Mesendoderm (in vitro differentiated cells): ENCODE data around the gene SCN7A.
A peak's percentile ranks its signal among the peaks of the same experiment; 100 is the strongest.

Experiments used
- DNase-seq: peaks from one replicate; pipeline ENCODE4 v3.0.0; 2013
- H2AK5ac ChIP-seq: 2 replicates; pipeline ENCODE4 v1.6.1; 2013; ENCODE audit warnings: low read length, inconsistent platforms
- H2BK120ac ChIP-seq: 2 replicates; pipeline ENCODE4 v1.6.1; 2013; ENCODE audit warnings: low read depth, mild to moderate bottlenecking, low read length, moderate library complexity, mixed read lengths
- H2BK15ac ChIP-seq: replicated peaks from 2 replicates; pipeline ENCODE4 v1.6.1; 2013; ENCODE audit warnings: low read depth, mild to moderate bottlenecking, moderate library complexity
- H2BK5ac ChIP-seq: 2 replicates; pipeline ENCODE4 v1.6.1; 2013; ENCODE audit warnings: low read length, inconsistent platforms
- H3K18ac ChIP-seq: 2 replicates; pipeline ENCODE4 v1.6.1; 2013; ENCODE audit warnings: mild to moderate bottlenecking, low read length, mixed read lengths
- H3K23ac ChIP-seq: one replicate; pipeline ENCODE4 v1.6.1; 2013; ENCODE audit warnings: low read length
- H3K27ac ChIP-seq: 2 replicates; pipeline ENCODE4 v1.5.1; 2013; ENCODE audit warnings: low read depth, mild to moderate bottlenecking, inconsistent platforms, low read length, moderate library complexity
- H3K27me3 ChIP-seq: 2 replicates; pipeline ENCODE4 v1.6.1; 2013; ENCODE audit warnings: low read length, control low read depth, mild to moderate bottlenecking, inconsistent platforms; ENCODE audit not compliant: insufficient read depth, poor library complexity
- H3K36me3 ChIP-seq: 2 replicates; pipeline ENCODE4 v1.6.1; 2013; ENCODE audit warnings: low read length, inconsistent platforms; ENCODE audit not compliant: control insufficient read depth, insufficient read depth
- H3K4ac ChIP-seq: one replicate; pipeline ENCODE4 v1.6.1; 2013; ENCODE audit warnings: low read depth, mild to moderate bottlenecking, low read length, moderate library complexity
- H3K4me1 ChIP-seq: 2 replicates; pipeline ENCODE4 v1.6.1; 2013; ENCODE audit warnings: low read depth, low read length, inconsistent platforms; ENCODE audit not compliant: control insufficient read depth
- H3K4me2 ChIP-seq: 2 replicates; pipeline ENCODE4 v1.6.1; 2013; ENCODE audit warnings: low read length
- H3K4me3 ChIP-seq: 2 replicates; pipeline ENCODE4 v1.5.1; 2013; ENCODE audit warnings: mild to moderate bottlenecking, low read length
- H3K56ac ChIP-seq: one replicate; pipeline ENCODE4 v1.6.1; 2013; ENCODE audit warnings: low read length
- H3K79me1 ChIP-seq: 2 replicates; pipeline ENCODE4 v1.6.1; 2013; ENCODE audit warnings: low read length, inconsistent platforms
- H3K79me2 ChIP-seq: 2 replicates; pipeline ENCODE4 v1.6.1; 2013; ENCODE audit warnings: mild to moderate bottlenecking, low read length; ENCODE audit not compliant: control insufficient read depth, insufficient read depth
- H3K9ac ChIP-seq: 2 replicates; pipeline ENCODE4 v1.6.1; 2013; ENCODE audit warnings: low read length, inconsistent platforms
- H4K5ac ChIP-seq: one replicate; pipeline ENCODE4 v1.6.1; 2013; ENCODE audit warnings: low read length
- H4K8ac ChIP-seq: one replicate; pipeline ENCODE4 v1.6.1; 2013; ENCODE audit warnings: low read depth, mild to moderate bottlenecking, control low read depth, low read length, moderate library complexity
- WGBS: extraction: QIAGEN DNeasy Blood & Tissue Kit; methylation state at CpG from one replicate; pipeline ENCODE4 v1.1.7; 2013; ENCODE audit warnings: low lambda C conversion rate, missing lambda C conversion rate; ENCODE audit not compliant: insufficient coverage; ENCODE audit errors: extremely low coverage; 5-methylcytosine and 5-hydroxymethylcytosine counted together

The SCN7A gene

DNA sequence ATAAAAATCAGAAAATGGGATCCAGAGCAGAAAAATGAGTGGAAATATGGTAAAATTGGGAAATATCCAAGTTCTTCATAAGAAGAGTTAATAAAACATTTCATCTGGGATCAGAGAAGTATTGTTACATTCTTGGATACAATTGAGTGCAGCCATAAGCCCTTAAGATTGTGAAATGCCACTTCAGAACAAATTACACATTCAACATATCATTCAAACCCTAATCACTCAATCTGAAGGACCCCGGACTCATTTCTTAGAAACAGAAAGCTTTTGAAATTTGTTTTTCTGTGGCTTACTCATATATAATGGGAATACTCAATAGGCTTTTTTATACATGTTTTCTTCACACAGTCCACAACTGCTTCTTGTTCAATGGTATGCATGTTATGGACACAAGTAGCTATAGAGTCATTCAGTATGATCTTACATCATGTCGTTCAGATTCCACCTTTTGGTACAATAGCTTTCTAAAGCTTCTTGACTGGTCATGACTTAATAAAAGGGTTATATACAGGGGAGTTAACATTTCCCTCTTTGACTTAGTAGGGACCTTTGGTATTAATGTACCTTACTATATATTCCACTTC lies 39.9 kb downstream of the SCN7A start:
- no peak overlapping the region for H3K18ac ChIP-seq
- H3K4me1 ChIP-seq = no peaks in the 10 kb centered on the region
- DNase-seq = no peak
- H3K36me3 ChIP-seq = no peaks in the 10 kb centered on the region
- no peak overlapping the region for H3K23ac ChIP-seq
- no peak overlapping the region for H3K56ac ChIP-seq
- no peak overlapping the region for H3K4me3 ChIP-seq
- no peaks in the 10 kb centered on the region for H3K79me2 ChIP-seq
- H2BK15ac ChIP-seq = no peak overlapping the region
- no peak overlapping the region for H2BK5ac ChIP-seq
- no peak overlapping the region for H3K27ac ChIP-seq
- no CpG with 5 or more reads among the region's 2 CpGs for WGBS
- H3K4me2 ChIP-seq = no peak overlapping the region
- H2BK120ac ChIP-seq = no peak overlapping the region
- no peak overlapping the region for H4K8ac ChIP-seq
- no peak overlapping the region for H3K9ac ChIP-seq
- no peak overlapping the region for H4K5ac ChIP-seq
- no peaks in the 10 kb centered on the region for H3K27me3 ChIP-seq
- no peak overlapping the region for H2AK5ac ChIP-seq
- H3K79me1 ChIP-seq = no peaks in the 10 kb centered on the region
- H3K4ac ChIP-seq = no peak overlapping the region

DNA sequence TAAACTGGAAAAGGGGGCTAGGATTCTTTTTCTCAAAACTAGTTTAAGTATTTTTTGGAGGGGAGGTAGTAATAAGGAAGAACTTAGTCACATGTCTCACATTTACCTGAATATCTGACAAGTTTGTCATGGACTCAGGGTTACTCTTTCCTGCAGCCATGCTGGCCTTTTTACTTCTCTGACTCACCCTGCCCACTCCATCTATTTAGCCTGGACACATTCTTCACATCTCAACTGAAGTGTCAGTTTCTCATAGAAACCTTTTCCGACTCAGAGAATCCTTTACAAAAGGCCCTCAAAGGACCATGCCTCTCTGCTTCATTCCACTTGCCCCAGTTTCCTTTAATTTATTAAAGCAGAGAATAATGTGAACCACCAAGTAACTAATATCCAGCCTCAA lies 42.6 kb downstream of the SCN7A start:
- Histone ChIP-seq H3K9ac (no peak overlapping the region), H2BK15ac (no peak overlapping the region), H2BK5ac (no peak overlapping the region), H2AK5ac (no peak overlapping the region), H3K36me3 (no peaks in the 10 kb centered on the region), H3K4me2 (no peak overlapping the region), H3K27me3 (no peaks in the 10 kb centered on the region), H3K4me3 (no peak overlapping the region), H3K56ac (no peak overlapping the region), H3K4ac (no peak overlapping the region), H3K79me2 (no peaks in the 10 kb centered on the region), H3K23ac (no peak overlapping the region), H3K18ac (no peak overlapping the region), H3K4me1 (no peaks in the 10 kb centered on the region), H3K27ac (no peak overlapping the region), H3K79me1 (no peaks in the 10 kb centered on the region), H4K5ac (no peak overlapping the region), H2BK120ac (no peak overlapping the region), H4K8ac (no peak overlapping the region)
- WGBS = no CpG with 5 or more reads among the region's 1 CpG
- peak; percentile 2 for DNase-seq

DNA sequence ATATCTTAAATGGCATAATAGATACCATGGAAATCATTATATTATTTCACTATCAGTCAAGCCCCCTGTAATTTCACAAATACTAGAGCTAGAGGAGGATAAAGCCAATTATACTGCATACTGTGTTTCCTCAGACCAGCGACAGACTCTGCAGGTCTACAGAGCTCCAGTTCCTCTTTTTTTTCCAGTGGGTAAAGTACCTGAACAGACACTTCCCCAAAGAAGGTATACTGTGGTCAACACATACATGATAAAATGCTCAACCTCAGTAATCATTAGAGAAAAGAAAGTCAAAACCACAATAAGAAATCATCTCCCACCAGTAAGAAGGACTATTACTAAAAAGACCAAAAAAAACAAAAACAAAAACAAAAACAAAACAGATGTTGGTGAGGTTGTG lies 44.6 kb downstream of the SCN7A start:
- Histone ChIP-seq H2AK5ac (no peak overlapping the region), H3K4me2 (no peak overlapping the region), H3K4ac (no peak overlapping the region), H3K23ac (no peak overlapping the region), H4K5ac (no peak overlapping the region), H2BK5ac (no peak overlapping the region), H3K79me1 (no peaks in the 10 kb centered on the region), H3K9ac (no peak overlapping the region), H4K8ac (no peak overlapping the region), H3K56ac (no peak overlapping the region), H2BK120ac (no peak overlapping the region), H3K27ac (no peak overlapping the region), H3K18ac (no peak overlapping the region), H3K27me3 (no peaks in the 10 kb centered on the region), H3K79me2 (no peaks in the 10 kb centered on the region), H3K4me1 (no peaks in the 10 kb centered on the region), H3K36me3 (no peaks in the 10 kb centered on the region), H2BK15ac (no peak overlapping the region), H3K4me3 (no peak overlapping the region)
- no CpG with 5 or more reads among the region's 1 CpG for WGBS
- DNase-seq = no peak

DNA sequence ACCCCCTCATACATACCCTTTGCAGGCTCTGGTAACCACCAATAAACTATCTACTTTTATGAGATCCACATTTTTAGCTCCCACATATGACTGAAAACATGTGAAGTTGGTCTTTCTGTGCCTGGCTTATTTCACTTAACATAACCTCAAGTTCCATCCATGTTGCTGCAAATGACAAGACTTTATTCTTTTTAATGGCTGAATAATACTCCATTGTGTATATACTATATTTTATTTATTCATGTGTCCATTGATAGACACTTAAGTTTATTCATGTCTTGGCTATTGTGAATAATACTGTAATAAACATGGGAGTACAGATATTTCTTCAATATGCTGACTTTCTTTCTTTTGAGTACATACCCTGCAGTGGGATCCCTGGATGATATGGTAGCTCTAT lies 45.9 kb downstream of the SCN7A start:
- H3K4ac ChIP-seq = no peak overlapping the region
- no peak overlapping the region for H2AK5ac ChIP-seq
- no peaks in the 10 kb centered on the region for H3K27me3 ChIP-seq
- H4K5ac ChIP-seq = no peak overlapping the region
- H3K23ac ChIP-seq = no peak overlapping the region
- H3K36me3 ChIP-seq = no peaks in the 10 kb centered on the region
- H4K8ac ChIP-seq = no peak overlapping the region
- no peak overlapping the region for H3K18ac ChIP-seq
- H3K56ac ChIP-seq = no peak overlapping the region
- no peak overlapping the region for H3K4me3 ChIP-seq
- H3K79me1 ChIP-seq = no peaks in the 10 kb centered on the region
- H3K9ac ChIP-seq = no peak overlapping the region
- H2BK5ac ChIP-seq = no peak overlapping the region
- no peak overlapping the region for H2BK120ac ChIP-seq
- H3K4me2 ChIP-seq = no peak overlapping the region
- no peak for DNase-seq
- no peak overlapping the region for H3K27ac ChIP-seq
- no peaks in the 10 kb centered on the region for H3K4me1 ChIP-seq
- H2BK15ac ChIP-seq = no peak overlapping the region
- no peaks in the 10 kb centered on the region for H3K79me2 ChIP-seq

DNA sequence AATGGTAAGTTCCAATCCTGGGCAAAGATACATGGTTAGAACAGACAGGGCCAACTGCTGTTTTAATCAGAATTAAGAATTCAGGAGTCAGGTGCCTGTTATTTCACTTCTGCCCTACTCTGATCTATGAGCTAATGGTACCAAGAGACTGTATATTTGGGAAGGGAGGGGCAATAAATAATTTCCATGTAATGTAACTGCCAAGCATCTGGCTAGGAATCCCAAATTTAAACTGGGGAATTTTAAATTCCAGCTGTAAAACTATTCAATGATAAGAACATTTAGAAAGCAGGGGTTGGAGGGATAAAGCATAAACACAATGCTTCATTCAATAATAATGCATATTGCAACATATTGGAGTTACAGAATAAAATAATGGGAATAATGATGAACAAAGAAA lies 49.7 kb downstream of the SCN7A start:
- Histone ChIP-seq H3K79me2 (no peaks in the 10 kb centered on the region), H4K5ac (no peak overlapping the region), H3K79me1 (no peaks in the 10 kb centered on the region), H3K27ac (no peak overlapping the region), H3K9ac (no peak overlapping the region), H2BK120ac (no peak overlapping the region), H2AK5ac (no peak overlapping the region), H3K27me3 (no peaks in the 10 kb centered on the region), H3K4me1 (no peaks in the 10 kb centered on the region), H3K56ac (no peak overlapping the region), H3K4me3 (no peak overlapping the region), H3K4me2 (no peak overlapping the region), H3K4ac (no peak overlapping the region), H2BK15ac (no peak overlapping the region), H4K8ac (no peak overlapping the region), H3K23ac (no peak overlapping the region), H3K36me3 (no peaks in the 10 kb centered on the region), H2BK5ac (no peak overlapping the region), H3K18ac (no peak overlapping the region)
- no peak for DNase-seq

DNA sequence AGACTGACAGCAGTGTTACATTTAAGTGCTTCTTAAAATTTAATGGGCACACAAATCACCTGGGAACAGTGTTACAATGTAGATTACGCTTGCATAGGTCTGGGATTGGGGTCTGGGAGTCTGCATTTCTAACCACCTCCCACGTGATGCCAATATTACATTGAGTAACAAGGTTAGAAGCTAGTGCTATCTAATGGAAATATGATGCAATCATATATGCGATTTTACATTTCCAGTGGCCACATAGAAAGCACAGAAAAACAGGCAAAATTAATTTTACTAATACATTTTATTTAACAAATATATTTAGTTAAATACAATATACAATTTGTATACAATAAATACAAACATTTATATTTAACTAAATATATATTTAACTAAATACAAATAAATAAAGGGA lies 53.7 kb downstream of the SCN7A start:
- Histone ChIP-seq H2AK5ac (no peak overlapping the region), H3K23ac (no peak overlapping the region), H3K4me1 (no peaks in the 10 kb centered on the region), H4K5ac (no peak overlapping the region), H2BK120ac (no peak overlapping the region), H3K18ac (no peak overlapping the region), H3K27ac (no peak overlapping the region), H2BK5ac (no peak overlapping the region), H2BK15ac (no peak overlapping the region), H3K9ac (no peak overlapping the region), H4K8ac (no peak overlapping the region), H3K79me1 (no peaks in the 10 kb centered on the region), H3K4me3 (no peak overlapping the region), H3K4ac (no peak overlapping the region), H3K79me2 (no peaks in the 10 kb centered on the region), H3K36me3 (no peaks in the 10 kb centered on the region), H3K4me2 (no peak overlapping the region), H3K27me3 (no peaks in the 10 kb centered on the region), H3K56ac (no peak overlapping the region)
- WGBS = no CpG with 5 or more reads among the region's 3 CpGs
- no peak for DNase-seq
